ENCODE results near the gene PLCB2.

The PLCB2 gene

GRCh38 chr15:40348474-40348870 is 40.7 kb upstream of the PLCB2 start:
- TF ChIP-seq POLR2AphosphoS5 (IDR thresholded peaks at IDR 0.05; ENCODE audit: low read depth, low read length) = no peak
- TF ChIP-seq TAF1 (IDR thresholded peaks at IDR 0.05; ENCODE audit: borderline replicate concordance, insufficient read depth, low read length) = no peak
- TF ChIP-seq FOXP2 (optimal IDR thresholded peaks at IDR 0.05; ENCODE audit: borderline replicate concordance, extremely low read depth, extremely low read length, insufficient read depth) = no peak
- no peak for TF ChIP-seq REST (IDR thresholded peaks at IDR 0.05; ENCODE audit: insufficient read depth in 1 of 2, low read depth in 2 of 2, low read length in 2 of 2)
- no peak for TF ChIP-seq SIN3A (IDR thresholded peaks at IDR 0.05; ENCODE audit: borderline replicate concordance, insufficient read depth, low read length)

GRCh38 chr15:40347559-40348473 is 40.1 kb upstream of the PLCB2 start:
- TF ChIP-seq POLR2AphosphoS5 (IDR thresholded peaks at IDR 0.05; ENCODE audit: low read depth, low read length) = no peak
- no peak for TF ChIP-seq REST (IDR thresholded peaks at IDR 0.05; ENCODE audit: insufficient read depth in 1 of 2, low read depth in 2 of 2, low read length in 2 of 2)
- TF ChIP-seq SIN3A (IDR thresholded peaks at IDR 0.05; ENCODE audit: borderline replicate concordance, insufficient read depth, low read length) = no peak
- TF ChIP-seq FOXP2 (optimal IDR thresholded peaks at IDR 0.05; ENCODE audit: borderline replicate concordance, extremely low read depth, extremely low read length, insufficient read depth) = no peak
- no peak for TF ChIP-seq TAF1 (IDR thresholded peaks at IDR 0.05; ENCODE audit: borderline replicate concordance, insufficient read depth, low read length)

GRCh38 chr15:40346579-40347558 is 39.1 kb upstream of the PLCB2 start:
- TF ChIP-seq TAF1 (IDR thresholded peaks at IDR 0.05; ENCODE audit: borderline replicate concordance, insufficient read depth, low read length) = no peak
- no peak for TF ChIP-seq SIN3A (IDR thresholded peaks at IDR 0.05; ENCODE audit: borderline replicate concordance, insufficient read depth, low read length)
- no peak for TF ChIP-seq REST (IDR thresholded peaks at IDR 0.05; ENCODE audit: insufficient read depth in 1 of 2, low read depth in 2 of 2, low read length in 2 of 2)
- TF ChIP-seq FOXP2 (optimal IDR thresholded peaks at IDR 0.05; ENCODE audit: borderline replicate concordance, extremely low read depth, extremely low read length, insufficient read depth) = no peak
- TF ChIP-seq POLR2AphosphoS5 (IDR thresholded peaks at IDR 0.05; ENCODE audit: low read depth, low read length) = no peak

GRCh38 chr15:40345867-40346578 is 38.3 kb upstream of the PLCB2 start:
- no peak for TF ChIP-seq SIN3A (IDR thresholded peaks at IDR 0.05; ENCODE audit: borderline replicate concordance, insufficient read depth, low read length)
- TF ChIP-seq REST (IDR thresholded peaks at IDR 0.05; ENCODE audit: insufficient read depth in 1 of 2, low read depth in 2 of 2, low read length in 2 of 2) = no peak
- no peak for TF ChIP-seq POLR2AphosphoS5 (IDR thresholded peaks at IDR 0.05; ENCODE audit: low read depth, low read length)
- no peak for TF ChIP-seq FOXP2 (optimal IDR thresholded peaks at IDR 0.05; ENCODE audit: borderline replicate concordance, extremely low read depth, extremely low read length, insufficient read depth)
- no peak for TF ChIP-seq TAF1 (IDR thresholded peaks at IDR 0.05; ENCODE audit: borderline replicate concordance, insufficient read depth, low read length)
